Calu3 (cell line): ENCODE data around the gene NECAP2. TPM values are rescaled to one million over a fixed set of nuclear protein-coding genes. Genes with fewer than 3 reads are reported as not detected.

Experiments
- BruUV-seq: library from RNA; stranded (reverse); fragments of 400-500 nt; replicated peaks from 2 replicates; lab custom pipeline; 2021; lab: Mats Ljungman, UMichigan
- CTCF ChIA-PET: fragments of 300-600 bp; sonication (Branson Sonifier 250); formaldehyde crosslinking; loops from one replicate; lab custom pipeline; 2022; ENCODE audit warnings: antibody characterized with exemption; lab: Charles Lee
- DNase-seq: peaks from one replicate; pipeline ENCODE4 v3.0.0; 2022
- H3K27ac Mint-ChIP-seq: one replicate; pipeline ENCODE4 v1.8.0; 2022; ENCODE audit warnings: mixed read lengths; ENCODE audit not compliant: unreplicated experiment
- H3K27me3 Mint-ChIP-seq: one replicate; pipeline ENCODE4 v1.8.0; 2022; ENCODE audit warnings: mixed read lengths; ENCODE audit not compliant: unreplicated experiment
- H3K36me3 Mint-ChIP-seq: one replicate; pipeline ENCODE4 v1.8.0; 2022; ENCODE audit warnings: mild to moderate bottlenecking, moderate library complexity, mixed read lengths; ENCODE audit not compliant: insufficient read depth, unreplicated experiment
- H3K4me1 Mint-ChIP-seq: one replicate; pipeline ENCODE4 v1.8.0; 2022; ENCODE audit warnings: mild to moderate bottlenecking, low read depth, mixed read lengths; ENCODE audit not compliant: unreplicated experiment
- H3K4me3 Mint-ChIP-seq: one replicate; pipeline ENCODE4 v1.8.0; 2022; ENCODE audit warnings: mild to moderate bottlenecking, low read depth, moderate library complexity, mixed read lengths; ENCODE audit not compliant: unreplicated experiment
- H3K9me3 Mint-ChIP-seq: one replicate; pipeline ENCODE4 v1.8.0; 2022; ENCODE audit warnings: low read depth, mixed read lengths; ENCODE audit not compliant: unreplicated experiment
- intact Hi-C: fragments of 100-400 bp; cut with micrococcal nuclease; formaldehyde crosslinking; loops from one replicate; pipeline ENCODE4 v1.10.0; 2022; ENCODE audit not compliant: unreplicated experiment
- total RNA-seq: library from RNA; stranded (reverse); gene quantifications from 2 replicates; pipeline ENCODE4 v1.2.3, GENCODE V29; 2022
- TF ChIP-seq, protein P1 (sequence below): fragments of 200-600 bp; IDR thresholded peaks from one replicate; pipeline ENCODE4 v1.8.0; 2022; ENCODE audit warnings: antibody characterized with exemption; ENCODE audit not compliant: unreplicated experiment

NECAP2 gene
- total RNA-seq, 1 experiment from 2014 or later = 28.1 TPM

DNA sequence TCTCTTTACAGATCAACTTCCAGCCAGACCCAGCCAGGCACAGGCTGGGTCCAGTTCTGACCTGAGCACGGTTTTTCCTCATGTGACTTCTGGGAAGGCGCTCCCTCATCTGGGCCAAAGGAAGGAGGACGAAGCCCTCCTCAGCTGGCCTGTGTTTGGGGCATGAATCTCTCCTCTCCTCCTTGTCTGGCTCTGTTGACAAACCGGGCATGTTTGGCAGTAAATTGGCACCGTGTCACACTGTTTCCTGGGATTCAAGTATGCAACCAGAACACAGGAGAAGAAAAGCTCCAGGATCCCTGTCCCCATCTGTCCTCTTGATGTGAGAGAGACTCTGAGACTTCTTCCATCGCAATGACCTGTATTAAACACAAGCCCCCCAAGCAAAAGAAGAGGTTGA lies 18.3 kb downstream of the NECAP2 start:
- no peaks in the 10 kb centered on the region for H3K9me3 Mint-ChIP-seq
- H3K4me1 Mint-ChIP-seq = no peaks in the 10 kb centered on the region
- BruUV-seq = no TSS peak
- H3K27ac Mint-ChIP-seq = no peak overlapping the region
- H3K4me3 Mint-ChIP-seq = no peak overlapping the region
- no peaks in the 10 kb centered on the region for H3K27me3 Mint-ChIP-seq
- CTCF ChIA-PET = no interaction called here
- intact Hi-C loops = no loop called here
- TF ChIP-seq, protein P1, sequence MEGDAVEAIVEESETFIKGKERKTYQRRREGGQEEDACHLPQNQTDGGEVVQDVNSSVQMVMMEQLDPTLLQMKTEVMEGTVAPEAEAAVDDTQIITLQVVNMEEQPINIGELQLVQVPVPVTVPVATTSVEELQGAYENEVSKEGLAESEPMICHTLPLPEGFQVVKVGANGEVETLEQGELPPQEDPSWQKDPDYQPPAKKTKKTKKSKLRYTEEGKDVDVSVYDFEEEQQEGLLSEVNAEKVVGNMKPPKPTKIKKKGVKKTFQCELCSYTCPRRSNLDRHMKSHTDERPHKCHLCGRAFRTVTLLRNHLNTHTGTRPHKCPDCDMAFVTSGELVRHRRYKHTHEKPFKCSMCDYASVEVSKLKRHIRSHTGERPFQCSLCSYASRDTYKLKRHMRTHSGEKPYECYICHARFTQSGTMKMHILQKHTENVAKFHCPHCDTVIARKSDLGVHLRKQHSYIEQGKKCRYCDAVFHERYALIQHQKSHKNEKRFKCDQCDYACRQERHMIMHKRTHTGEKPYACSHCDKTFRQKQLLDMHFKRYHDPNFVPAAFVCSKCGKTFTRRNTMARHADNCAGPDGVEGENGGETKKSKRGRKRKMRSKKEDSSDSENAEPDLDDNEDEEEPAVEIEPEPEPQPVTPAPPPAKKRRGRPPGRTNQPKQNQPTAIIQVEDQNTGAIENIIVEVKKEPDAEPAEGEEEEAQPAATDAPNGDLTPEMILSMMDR = no peak
- DNase-seq = no peak
- H3K36me3 Mint-ChIP-seq = peaks cover 23% of the 10 kb centered on the region

DNA sequence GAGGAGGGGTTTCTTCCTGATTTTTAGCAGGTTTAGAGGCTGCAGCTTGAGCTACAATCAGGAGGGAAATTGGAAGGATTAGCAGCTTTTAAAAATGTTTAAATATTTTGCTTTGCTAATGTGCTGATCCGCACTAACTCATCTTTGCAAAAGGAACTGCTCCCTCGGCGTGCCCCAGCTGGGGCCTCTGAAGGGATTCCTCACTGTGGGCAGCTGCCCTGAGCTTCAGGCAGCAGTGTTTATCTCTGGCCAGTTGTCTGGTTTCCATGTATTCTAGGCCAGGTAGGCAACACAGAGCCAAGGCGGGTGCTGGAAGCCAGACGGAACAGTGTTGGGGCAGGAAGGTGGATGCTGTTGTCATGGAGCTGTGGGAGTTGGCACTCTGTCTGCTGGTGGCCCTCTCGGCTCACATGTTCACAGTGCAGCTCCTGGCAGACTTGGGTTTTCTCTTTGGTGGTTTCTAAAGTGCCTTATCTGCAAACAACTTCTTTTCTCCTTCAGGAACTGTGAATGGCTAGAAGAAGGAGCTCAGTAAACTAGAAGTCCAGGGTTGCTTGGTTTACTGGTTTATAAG lies 18.9 kb downstream of the NECAP2 start:
- Mint-ChIP-seq H3K4me3 (no peak overlapping the region), H3K4me1 (no peaks in the 10 kb centered on the region), H3K36me3 (peaks cover 23% of the 10 kb centered on the region), H3K27me3 (no peaks in the 10 kb centered on the region), H3K9me3 (no peaks in the 10 kb centered on the region), H3K27ac (no peak overlapping the region)
- intact Hi-C loops = no loop called here
- no TSS peak for BruUV-seq
- CTCF ChIA-PET = no interaction called here
- TF ChIP-seq, protein P1 = no peak
- DNase-seq = no peak

DNA sequence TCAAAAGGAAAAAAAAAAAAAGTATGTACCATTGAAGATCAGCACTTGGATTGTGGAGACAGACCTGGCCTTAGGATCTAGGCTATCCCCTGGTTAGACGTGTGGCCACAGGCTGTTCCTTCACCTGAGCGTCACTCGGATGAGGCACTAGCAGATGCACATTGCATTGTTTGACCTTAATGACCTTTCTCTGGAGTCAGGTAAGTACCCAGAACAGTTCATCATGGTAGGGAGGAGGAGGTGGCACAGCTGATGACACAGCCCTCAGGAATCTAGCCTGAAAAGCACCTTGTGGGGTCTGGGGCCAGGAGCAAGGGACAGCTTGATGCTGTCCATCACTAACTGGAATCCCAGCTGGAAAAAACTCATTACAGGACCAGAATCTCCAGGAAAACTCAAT lies 21.2 kb downstream of the NECAP2 start:
- Mint-ChIP-seq H3K27ac (no peak overlapping the region), H3K4me3 (no peak overlapping the region), H3K36me3 (peaks cover 14% of the 10 kb centered on the region), H3K27me3 (no peaks in the 10 kb centered on the region), H3K4me1 (no peaks in the 10 kb centered on the region), H3K9me3 (no peaks in the 10 kb centered on the region)
- TF ChIP-seq, protein P1 = no peak
- no TSS peak for BruUV-seq
- DNase-seq = no peak
- CTCF ChIA-PET = no interaction called here
- intact Hi-C loops = no loop called here

- peaks cover 14% of the 10 kb centered on the region for H3K36me3 Mint-ChIP-seq
- no peaks in the 10 kb centered on the region for H3K9me3 Mint-ChIP-seq
- intact Hi-C loops = no loop called here
- no peak overlapping the region for H3K4me3 Mint-ChIP-seq
- CTCF ChIA-PET = no interaction called here
- no peak overlapping the region for H3K27ac Mint-ChIP-seq
- BruUV-seq = no TSS peak
- TF ChIP-seq, protein P1 = no peak
- DNase-seq = no peak
- no peaks in the 10 kb centered on the region for H3K27me3 Mint-ChIP-seq
- H3K4me1 Mint-ChIP-seq = no peaks in the 10 kb centered on the region
Observed at GRCh38 chr1:16462773-16463330, 22.3 kb downstream of the NECAP2 start.
